HG02870 (cell line): ENCODE measurements around the gene MCTP1.
A peak's percentile ranks its signal among the peaks of the same experiment; 100 is the strongest.
"Not testable (repeated sequence)": the region's sequence is repeated elsewhere in the genome, so short reads cannot be mapped to it uniquely, and the experiment has no call there.

Experiments
- ATAC-seq: cut with Tn5 transposase; IDR thresholded peaks from one replicate; pipeline ENCODE4 v1.9.1; 2021; ENCODE audit warnings: mild to moderate bottlenecking, moderate library complexity; ENCODE audit not compliant: unreplicated experiment

The MCTP1 gene

GRCh38 chr5:94976853-94977252 lies 308.0 kb downstream of the MCTP1 start:
- no peak for ATAC-seq

- no peak for ATAC-seq
These were observed 312.6 kb downstream of the MCTP1 start for GRCh38 chr5:94972268-94972667.

GRCh38 chr5:94969174-94969573 lies 315.7 kb downstream of the MCTP1 start:
- ATAC-seq = no peak

- peak; percentile 70 for ATAC-seq
These were observed 316.3 kb downstream of the MCTP1 start for GRCh38 chr5:94968507-94969095.

GRCh38 chr5:94967525-94967924 lies 317.4 kb downstream of the MCTP1 start:
- ATAC-seq = no peak

GRCh38 chr5:94959279-94959678 lies 325.6 kb downstream of the MCTP1 start:
- ATAC-seq = not testable (repeated sequence)

- ATAC-seq = no peak
These were observed 339.2 kb downstream of the MCTP1 start for GRCh38 chr5:94945656-94946055.

GRCh38 chr5:94944160-94944559 lies 340.7 kb downstream of the MCTP1 start:
- ATAC-seq = no peak

GRCh38 chr5:94941122-94941755 lies 343.7 kb downstream of the MCTP1 start:
- ATAC-seq = no peak

GRCh38 chr5:94932259-94932658 lies 352.6 kb downstream of the MCTP1 start:
- no peak for ATAC-seq

GRCh38 chr5:94928891-94929290 lies 356.0 kb downstream of the MCTP1 start:
- no peak for ATAC-seq

- no peak for ATAC-seq
These were observed 364.3 kb downstream of the MCTP1 start for GRCh38 chr5:94920570-94920969.

GRCh38 chr5:94916619-94917018 lies 368.3 kb downstream of the MCTP1 start:
- no peak for ATAC-seq

GRCh38 chr5:94911276-94911675 lies 373.6 kb downstream of the MCTP1 start:
- no peak for ATAC-seq

- no peak for ATAC-seq
These were observed 374.2 kb downstream of the MCTP1 start for GRCh38 chr5:94910721-94911120.

- no peak for ATAC-seq
These were observed 375.9 kb downstream of the MCTP1 start for GRCh38 chr5:94908889-94909480.

- no peak for ATAC-seq
These were observed 378.1 kb downstream of the MCTP1 start for GRCh38 chr5:94906750-94907149.

- ATAC-seq = no peak
These were observed 381.2 kb downstream of the MCTP1 start for GRCh38 chr5:94903726-94904125.

- ATAC-seq = peak; percentile 87
These were observed 383.5 kb downstream of the MCTP1 start for GRCh38 chr5:94901191-94901979.

- no peak for ATAC-seq
These were observed 384.8 kb downstream of the MCTP1 start for GRCh38 chr5:94900006-94900505.

GRCh38 chr5:94893412-94894135 lies 391.3 kb downstream of the MCTP1 start:
- ATAC-seq = no peak
